Sciatic nerve (tissue), 2 donors: ENCODE measurements around the gene STARD3. TPM values are rescaled to one million over a fixed set of nuclear protein-coding genes. Genes with fewer than 3 reads are reported as not detected.
A peak's percentile ranks its signal among the peaks of the same experiment; 100 is the strongest.

Experiments
- ATAC-seq: fragments of 200-7000 bp; cut with Tn5 transposase; one replicate; pipeline ENCODE4 v1.9.1; 2020; ENCODE audit warnings: mild to moderate bottlenecking, moderate library complexity
- DNase-seq: peaks from one replicate; pipeline ENCODE4 v3.0.0-alpha.2; 2020; ENCODE audit warnings: low spot score
- intact Hi-C: fragments of 100-400 bp; cut with DNase I; formaldehyde crosslinking; loops from one replicate; pipeline ENCODE4 v1.14.2; 2022
- total RNA-seq: library from RNA; stranded (reverse); fragmentation: NEBNext Ultra II Directional; extraction: Animal tissue kit (Norgen Biotek cat#: 25700); gene quantifications from one replicate; pipeline ENCODE4 v1.2.1, GENCODE V29; 2021
- donor health status: DM: no; HTN: no; CAD: no.
- donor health status: DM: no; HTN: no; CAD: no.

STARD3 gene
- total RNA-seq, 1 donor from 2014 or later: 81.8 TPM

DNA sequence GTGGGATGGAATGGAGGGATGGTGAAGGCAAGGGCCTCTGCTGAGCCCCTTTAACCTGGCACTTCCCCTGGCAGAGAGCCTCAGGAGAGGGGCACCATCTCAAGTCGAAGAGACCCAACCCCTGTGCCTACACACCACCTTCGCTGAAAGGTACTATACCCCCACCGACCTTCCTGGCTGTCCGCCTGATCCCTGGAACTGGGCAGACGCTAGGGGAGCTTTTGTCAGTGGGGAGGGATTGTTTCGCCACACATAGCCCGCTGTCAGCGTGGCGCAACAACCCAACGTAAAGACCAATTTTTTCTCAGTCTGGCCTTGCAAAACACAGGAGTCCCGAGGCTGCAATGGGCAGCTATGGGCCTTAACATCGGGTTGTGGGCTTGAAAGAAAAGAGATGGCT is 7.0 kb upstream of the STARD3 start:
- no peak for DNase-seq
- no peak for ATAC-seq
- intact Hi-C loops: no loop called here

DNA sequence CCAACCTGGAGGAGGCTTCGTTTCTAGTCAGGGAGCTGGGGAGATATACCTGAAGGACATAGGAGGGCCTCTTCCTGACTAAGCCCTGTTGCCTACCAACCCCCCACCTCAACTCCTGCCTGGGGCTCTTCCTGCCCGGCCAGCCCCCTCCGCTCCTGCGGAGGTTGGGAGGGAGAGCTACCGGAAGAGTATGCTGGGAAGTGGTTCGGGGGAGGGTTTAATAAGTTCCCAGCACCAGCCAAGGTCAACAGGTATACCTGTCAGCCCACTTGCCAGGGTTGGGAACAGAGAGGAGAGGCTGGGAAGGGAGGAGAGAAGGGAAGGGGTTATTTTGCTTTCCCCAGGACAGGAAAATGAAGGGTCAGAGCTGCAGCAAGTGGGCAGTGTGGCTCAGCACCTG is 5.5 kb upstream of the STARD3 start:
- ATAC-seq (no peak), DNase-seq (no peak)
- intact Hi-C loops: no loop called here

DNA sequence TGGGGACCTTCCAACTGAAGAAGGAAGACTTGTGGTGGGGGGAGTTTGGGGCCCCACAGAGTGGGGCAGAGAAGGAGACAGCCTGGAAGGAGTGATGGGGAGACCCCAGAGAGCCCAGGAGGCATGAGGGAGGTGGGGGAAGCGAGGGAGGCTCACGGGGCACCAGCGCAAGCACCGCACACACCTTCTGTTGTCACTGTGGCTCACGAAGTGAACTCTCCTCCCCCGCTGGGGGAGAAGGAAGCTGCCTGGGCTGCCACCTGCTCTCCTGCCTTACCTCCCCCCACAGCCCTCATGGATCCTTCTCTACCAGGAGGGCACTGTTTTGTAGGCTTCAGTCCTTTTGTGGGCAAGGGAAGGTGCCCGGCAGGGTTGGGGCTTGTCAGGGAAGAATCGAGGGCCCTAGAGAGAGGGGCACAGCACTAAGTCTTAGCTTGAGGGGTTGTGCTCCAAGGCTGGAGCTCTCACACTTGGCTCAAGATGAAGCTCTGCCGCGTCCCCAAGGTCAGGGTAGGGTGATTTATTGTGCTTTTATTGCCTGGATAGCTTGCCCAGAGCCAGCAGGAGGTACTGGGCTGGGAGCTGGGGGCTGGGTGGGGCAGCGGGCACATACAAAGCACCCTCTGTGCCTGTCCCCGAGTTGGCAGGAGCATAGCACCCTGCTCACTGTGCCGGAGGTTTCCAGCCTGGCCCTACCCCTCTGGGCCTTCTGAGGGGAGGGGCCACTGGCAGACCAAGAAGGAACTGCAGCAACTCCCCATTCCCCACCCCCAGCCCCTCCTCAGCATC is 4.6 kb upstream of the STARD3 start:
- ATAC-seq (peak; percentile 58), DNase-seq (no peak)
- intact Hi-C loops: no loop called here

DNA sequence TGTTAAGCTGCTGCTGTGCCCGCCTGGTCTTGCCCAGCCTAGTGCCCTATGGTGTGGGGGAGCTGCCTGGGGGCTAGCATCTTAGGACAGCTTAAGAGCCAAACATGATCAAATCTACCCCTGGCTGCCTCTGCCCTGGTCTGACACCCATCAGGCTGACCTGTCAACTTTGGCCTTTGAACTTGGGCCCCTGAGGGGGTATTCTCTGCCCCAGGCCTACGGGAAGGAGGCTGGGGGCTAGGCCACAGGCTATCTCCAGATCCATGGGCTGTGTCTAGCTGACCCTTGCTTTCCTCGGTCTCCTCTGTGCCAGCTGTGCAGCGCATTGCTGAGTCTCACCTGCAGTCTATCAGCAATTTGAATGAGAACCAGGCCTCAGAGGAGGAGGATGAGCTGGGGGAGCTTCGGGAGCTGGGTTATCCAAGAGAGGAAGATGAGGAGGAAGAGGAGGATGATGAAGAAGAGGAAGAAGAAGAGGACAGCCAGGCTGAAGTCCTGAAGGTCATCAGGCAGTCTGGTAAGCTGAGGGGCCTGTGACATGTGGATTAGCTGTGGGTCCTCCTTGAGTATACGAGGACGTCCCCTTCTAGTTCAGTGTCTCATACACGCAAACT is 3.3 kb upstream of the STARD3 start:
- no peak for DNase-seq
- intact Hi-C loops: no loop called here
- ATAC-seq: no peak

DNA sequence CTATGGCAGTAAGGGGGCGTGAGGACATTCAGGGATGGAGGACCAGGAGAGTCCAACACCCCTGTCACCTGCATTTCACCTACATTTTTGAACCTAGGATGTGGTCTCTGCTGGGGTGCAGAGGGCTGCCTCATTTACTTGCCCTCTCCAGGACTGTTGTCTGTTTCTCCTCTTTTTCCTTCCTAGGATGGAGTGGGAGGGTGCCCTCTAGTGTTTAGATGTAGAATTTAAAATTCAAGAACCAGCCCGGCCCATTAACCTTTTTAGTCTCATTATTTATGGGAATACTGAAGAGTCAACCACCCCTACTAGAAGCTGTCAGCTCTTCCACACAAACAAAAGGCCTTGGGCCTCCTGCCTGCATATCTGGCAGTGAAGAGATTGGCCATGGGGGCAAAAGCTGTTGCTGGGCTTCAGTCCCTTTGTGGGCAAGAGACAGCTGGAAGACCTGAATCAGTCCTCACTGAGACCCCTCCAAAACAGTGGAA is 2.5 kb upstream of the STARD3 start:
- intact Hi-C loops: no loop called here
- DNase-seq (no peak), ATAC-seq (no peak)

DNA sequence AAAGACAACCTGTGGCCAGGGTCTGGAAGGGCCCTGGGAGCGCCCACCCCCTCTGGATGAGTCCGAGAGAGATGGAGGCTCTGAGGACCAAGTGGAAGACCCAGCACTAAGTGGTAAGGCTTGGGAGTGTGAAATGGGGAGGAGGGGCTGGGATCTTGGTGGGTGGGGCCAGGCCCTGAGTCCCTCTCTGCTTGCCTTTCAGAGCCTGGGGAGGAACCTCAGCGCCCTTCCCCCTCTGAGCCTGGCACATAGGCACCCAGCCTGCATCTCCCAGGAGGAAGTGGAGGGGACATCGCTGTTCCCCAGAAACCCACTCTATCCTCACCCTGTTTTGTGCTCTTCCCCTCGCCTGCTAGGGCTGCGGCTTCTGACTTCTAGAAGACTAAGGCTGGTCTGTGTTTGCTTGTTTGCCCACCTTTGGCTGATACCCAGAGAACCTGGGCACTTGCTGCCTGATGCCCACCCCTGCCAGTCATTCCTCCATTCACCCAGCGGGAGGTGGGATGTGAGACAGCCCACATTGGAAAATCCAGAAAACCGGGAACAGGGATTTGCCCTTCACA is 1.2 kb upstream of the STARD3 start:
- no peak for DNase-seq
- intact Hi-C loops: no loop called here
- no peak for ATAC-seq

DNA sequence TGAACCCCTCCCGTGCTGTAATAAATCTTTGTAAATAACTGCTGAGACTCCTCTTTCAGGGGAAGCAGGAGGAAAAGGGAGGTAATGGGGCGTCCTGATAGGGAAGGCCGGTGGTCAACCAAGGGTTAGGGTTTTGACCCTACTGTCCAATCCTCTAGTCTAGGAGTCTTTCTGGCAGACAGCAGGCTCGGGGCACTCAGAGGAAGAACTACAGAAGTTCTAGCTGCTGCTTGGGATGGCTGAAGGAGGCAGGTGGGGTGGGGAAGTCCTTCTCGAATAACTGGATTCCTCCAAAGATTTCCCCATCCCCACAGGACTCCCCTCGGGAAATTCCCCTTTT is 387 bp upstream of the STARD3 start:
- ATAC-seq (peak; percentile 3), DNase-seq (no peak)
- intact Hi-C loops: no loop called here

DNA sequence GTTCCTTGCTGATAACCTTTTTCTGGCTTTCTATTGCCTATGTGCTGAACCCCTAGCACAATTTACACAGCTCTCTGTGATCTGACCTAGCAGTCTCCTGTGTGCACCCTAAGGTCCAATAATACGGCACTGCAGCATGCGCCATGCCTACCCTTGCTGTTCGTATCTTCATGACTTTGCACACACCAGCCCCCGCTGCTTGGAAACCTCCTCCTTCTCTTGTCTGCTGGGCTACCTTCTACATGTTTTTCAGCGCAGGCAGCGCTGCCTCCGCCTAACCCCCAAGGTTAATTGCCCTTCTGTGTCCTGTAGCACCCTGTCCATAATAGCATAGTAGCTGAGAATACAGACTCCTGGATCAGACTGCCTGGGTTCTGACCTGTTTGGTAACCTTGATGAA is 1.4 kb downstream of the STARD3 start:
- no peak for DNase-seq
- no peak for ATAC-seq
- intact Hi-C loops: no loop called here

DNA sequence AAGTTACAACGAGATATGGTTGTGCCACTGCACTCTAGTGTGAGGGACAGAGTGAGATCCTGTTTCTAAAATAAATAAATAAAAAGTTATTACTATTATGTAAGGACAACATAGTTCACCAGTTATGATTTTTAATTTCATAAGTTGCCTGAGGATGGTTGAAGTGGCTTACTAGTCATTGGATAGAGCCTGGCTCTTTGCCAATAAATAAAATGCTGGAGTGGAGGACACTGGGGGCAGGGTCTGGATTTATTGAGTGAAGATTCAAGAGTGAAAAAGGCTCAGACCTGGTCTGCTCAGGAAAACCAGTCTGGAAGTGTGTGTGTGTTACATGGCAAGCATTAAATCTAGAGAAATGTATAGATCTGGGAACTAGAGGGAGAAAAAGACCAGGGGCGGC is 2.1 kb downstream of the STARD3 start:
- ATAC-seq (no peak), DNase-seq (no peak)
- intact Hi-C loops: no loop called here

DNA sequence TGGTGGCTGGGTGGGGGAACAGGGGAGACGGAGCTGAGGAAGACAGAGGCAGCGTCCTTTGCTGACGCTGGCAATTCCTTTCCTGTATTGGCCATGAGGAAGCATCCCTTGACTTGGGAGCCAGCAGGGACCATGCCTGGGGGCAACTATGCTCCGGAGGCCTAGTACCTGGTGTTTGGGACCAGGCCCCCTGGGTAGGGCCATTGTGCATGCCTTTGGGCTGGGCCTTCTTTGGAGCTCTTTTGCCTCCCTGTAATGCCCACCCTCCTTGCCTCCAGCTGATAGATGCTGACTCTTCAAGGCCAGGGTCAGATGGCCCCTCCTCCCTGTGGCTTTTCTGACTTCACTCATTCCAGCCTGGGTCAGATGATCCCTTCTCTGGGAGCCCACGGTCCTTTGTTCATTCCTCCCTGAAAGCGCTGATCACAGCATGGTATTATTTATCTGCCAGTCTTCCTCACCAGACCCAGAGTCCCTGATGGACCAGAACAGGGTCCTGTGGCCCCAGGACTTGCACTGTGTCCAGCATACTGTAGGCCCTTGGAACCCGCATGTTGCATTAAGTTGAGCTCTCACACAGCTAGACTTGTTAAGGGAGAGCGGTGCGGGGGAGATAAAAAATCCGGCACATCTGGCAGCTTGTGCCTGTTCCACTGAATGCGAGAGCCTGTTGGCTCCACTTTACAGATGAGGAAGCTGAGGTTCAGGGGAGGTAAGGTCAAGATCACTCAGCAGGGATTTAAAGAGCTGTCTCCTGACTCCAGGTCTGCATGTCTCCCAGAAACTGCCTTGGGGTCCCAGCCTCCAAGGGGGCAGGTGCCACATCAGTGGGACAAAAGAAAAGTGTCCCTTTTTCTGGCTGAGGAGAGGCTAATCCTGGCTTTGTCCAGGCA is 2.9 kb downstream of the STARD3 start:
- ATAC-seq: no peak
- no peak for DNase-seq
- intact Hi-C loops: no loop called here

DNA sequence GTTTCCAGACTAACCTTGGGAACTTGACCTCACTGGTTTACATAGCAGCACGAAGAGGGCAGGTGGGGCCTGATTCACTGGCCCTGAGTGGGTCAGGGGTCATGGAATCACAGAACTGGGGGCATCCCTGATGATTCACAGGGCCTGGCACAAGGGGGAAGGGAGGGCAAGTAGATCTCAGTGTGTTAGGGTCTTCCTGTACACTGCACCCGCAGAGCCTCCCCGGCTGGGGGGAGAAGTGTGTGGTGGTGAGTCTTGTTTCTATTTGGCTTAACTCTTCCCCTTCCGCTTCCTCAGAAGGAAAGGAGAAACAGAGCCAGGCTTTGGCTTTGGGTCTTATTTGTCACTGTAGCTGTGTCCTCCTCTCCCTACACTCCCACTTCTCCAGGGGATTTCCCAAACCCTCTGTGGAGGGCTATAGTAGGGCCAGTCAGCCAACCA is 3.7 kb downstream of the STARD3 start:
- intact Hi-C loops: no loop called here
- DNase-seq (no peak), ATAC-seq (no peak)

DNA sequence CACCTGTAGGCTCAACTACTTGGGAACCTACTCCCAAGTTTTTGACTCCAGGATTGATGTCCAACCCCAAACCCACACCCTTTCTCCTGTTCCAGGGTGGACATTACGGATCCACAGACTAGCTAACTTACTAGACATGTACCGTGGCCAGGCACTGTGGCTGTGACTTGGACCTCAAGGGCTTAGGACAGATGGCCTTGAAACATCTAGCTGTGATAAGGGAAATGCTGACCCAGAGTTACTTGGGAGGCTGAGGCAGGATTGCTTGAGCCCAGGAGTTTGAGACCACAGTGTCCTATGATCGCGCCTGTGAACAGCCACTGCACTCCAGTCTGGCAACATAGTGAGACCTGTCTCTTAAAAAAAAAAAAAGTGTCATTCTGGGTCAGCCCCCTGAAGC is 4.2 kb downstream of the STARD3 start:
- DNase-seq: no peak
- ATAC-seq: no peak
- intact Hi-C loops: no loop called here

DNA sequence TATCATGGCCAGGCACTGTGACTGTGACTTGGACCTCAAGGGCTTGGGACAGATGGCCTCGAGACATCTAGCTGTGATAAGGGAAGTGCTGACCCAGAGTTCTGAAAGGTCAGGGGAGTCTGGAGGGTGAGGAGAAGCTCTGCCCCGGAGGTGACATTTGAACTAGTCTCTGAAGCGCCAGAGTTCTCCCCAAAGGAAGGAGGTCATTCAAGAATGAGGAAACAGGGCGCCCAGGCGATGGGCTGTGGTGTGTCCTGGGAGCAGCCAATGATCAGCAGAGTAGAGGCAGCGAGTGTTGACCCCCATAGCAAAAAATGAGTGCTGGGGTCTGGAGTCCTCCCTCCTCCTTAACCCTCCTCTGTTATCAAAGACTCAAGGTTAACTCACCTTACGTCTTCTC is 4.9 kb downstream of the STARD3 start:
- no peak for DNase-seq
- intact Hi-C loops: no loop called here
- ATAC-seq: no peak

DNA sequence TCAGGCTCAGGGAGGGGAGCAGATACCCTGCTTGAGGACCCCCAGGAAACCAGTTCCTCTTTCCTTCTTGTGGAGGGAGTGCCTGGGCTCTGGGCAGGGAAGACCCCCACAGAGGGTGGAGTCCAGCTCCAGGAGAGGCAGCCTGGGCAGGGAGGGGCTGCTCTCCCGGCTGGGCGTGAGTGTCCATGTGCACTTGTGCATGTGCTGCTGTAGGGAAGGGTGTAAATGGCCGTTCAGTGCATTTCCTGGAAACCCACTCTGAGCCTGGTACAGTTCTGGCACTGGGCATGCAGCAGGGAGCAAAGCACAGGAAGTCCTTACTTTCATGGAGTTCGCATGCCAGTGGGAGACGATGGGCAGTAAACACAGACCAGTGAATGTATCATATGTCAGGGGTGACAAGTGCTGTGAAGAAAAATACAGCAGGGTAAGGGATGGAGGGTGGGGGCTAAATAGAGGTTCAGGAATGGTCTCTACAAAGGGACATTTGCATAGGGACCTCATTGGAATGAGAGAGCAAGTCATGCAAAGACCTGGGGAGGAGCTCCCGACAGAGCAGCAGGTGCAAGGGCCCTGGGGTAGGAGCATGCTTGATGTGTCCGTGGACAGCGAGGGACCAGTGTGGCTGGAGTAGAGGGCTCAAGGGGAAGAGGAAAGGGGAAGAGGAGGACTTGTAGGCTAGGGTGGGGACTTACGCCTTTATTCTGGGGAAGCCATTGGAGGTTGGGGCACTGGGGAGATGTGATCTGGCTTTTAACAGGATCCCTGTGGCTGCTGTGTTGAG is 5.5 kb downstream of the STARD3 start:
- no peak for ATAC-seq
- intact Hi-C loops: no loop called here
- DNase-seq: no peak

DNA sequence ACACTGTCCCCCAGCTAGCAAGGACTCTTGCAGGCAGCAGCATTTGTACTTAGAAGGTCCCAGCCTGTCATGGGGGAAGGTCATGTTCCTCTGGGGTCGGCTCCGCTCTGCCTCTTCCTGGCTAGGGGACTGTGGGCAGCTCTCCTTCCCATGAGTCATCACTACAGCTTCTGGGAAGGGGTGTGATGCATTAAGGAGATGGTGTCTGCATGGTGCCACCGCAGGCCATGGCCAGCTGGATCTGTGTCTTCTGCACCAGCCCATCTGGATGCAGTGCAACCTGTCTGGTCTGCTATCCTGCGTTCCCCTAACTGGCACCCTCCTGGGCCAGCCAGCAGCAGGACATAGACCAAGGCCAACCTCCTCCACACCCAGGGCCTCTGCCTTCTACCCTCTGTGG is 6.3 kb downstream of the STARD3 start:
- ATAC-seq: no peak
- no peak for DNase-seq
- intact Hi-C loops: no loop called here

DNA sequence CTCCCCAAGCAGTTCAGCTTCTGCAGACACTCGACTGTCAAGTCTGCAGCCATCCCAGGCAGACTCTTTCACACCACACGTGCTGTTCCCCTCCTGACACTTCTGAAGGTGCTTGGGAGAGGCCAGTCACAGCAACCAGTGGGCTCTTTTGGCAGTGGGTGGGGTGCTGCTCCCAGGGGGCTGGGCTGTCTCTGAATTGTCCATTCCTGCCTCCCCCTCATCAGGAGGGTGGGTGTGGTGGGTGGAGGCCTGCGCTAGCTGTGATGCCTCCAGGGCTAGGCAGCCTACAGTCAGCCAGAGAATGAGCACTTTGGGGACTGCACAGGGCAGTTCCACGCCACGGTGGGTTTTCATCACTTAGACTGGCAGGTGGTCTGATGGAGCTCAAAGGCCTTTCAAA is 10.3 kb downstream of the STARD3 start:
- no peak for DNase-seq
- no peak for ATAC-seq
- intact Hi-C loops: loop anchor here (5.0 kb wide), 1 partner anchor 825 kb away; no protein-coding TSS in a partner anchor

DNA sequence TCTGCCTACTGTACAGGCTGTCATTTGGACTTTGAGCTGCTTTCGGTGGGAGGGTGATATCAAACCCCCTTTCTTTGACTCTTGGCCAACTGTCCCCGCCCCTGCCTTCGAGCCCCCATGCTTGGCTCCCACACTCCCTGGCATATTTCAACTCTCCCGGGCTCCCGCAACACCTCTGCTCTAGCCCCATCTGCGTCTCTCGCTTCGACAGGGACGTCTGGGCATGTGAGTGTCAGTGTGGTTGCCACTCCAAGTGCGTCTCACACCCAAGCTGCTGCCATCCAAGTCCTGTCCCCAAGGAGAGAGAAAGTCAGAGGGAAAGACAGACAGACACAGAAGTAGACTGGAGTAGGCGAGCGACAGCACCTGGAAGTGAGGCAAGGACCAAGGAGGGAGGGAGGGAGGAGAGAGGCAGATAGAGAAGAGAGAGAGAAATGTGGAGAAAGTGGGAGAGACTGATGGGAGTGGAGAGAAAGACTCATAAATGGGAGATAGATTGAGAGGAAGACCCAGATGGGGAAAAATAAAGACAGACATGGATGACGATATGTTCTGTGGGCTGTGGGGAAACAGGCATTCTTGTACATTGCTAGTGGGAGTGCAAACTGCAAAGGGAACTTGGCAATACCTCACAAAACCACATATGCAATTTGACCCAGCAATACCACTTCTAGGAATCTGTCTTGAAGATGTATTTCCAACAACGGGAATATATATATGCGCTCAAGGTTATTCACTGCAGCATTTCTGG is 11.8 kb downstream of the STARD3 start:
- intact Hi-C loops: loop anchor here (5.0 kb wide), 1 partner anchor 824 kb away; no protein-coding TSS in a partner anchor
- DNase-seq (no peak), ATAC-seq (no peak)

DNA sequence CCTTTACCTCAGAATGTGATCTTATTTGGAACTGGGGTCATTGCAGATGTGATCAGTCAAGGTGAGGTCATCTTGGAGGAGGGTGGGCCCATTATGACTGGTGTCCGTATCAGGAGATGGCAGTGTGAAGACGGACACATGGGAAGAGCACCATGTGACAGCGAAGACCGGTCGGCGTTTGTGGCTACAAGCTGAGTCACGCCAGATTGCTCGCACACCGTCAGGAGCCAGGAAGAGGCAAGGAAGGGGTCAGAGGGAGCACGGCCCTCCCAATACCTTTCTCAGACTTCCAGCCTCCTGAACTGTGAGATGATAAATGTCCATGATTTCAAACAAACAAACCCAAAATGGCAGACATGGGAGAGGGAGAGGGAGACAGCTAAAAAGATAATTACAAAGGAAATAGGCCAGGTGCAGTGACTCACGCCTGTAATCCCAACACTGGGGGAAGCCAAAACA is 13.2 kb downstream of the STARD3 start:
- DNase-seq (no peak), ATAC-seq (no peak)
- intact Hi-C loops: no loop called here
